ENCODE measurements around the gene TDRD5. TPM values are rescaled to one million over a fixed set of nuclear protein-coding genes. Genes with fewer than 3 reads are reported as not detected.

The TDRD5 gene, protein sequence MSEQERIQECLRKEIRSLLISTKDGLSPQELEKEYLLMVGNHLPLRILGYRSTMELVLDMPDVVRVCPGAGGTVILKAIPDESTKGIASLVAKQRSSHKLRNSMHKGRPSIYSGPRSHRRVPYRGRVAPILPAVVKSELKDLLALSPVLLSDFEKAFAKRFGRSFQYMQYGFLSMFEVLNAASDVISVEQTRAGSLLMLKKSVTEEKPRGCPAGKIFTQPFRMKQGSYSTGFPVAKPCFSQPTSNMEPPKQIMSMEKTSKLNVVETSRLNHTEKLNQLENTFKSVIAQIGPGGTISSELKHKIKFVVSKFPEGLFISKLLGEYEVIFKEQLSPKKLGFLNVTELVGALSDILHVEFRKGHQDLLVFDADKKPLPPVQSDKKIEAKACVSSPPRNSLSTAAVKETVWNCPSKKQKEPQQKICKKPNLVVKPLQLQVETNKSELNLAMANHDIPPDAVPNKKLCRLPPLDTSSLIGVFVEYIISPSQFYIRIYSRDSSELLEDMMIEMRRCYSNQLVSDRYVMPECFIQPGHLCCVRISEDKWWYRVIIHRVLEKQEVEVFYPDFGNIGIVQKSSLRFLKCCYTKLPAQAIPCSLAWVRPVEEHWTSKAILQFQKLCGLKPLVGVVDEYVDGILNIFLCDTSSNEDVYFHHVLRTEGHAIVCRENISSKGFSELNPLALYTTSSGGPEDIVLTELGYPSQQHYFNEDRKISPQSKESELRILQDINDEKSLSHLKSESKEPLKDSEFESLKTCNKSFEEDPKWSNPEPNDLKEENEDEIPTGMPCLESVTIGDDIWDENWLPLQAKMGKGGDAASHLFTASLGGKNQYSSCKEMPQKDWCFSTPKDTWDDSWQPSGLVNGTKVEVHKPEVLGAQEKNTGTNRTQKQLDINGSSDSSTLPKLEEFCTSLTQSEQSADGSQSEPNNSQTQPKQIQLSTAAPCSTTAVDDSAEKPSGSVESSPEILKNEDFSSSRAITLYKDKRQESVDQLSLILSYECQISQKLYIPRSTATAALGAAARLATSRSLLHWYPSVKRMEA
- 3.0 TPM for total RNA-seq

DNA sequence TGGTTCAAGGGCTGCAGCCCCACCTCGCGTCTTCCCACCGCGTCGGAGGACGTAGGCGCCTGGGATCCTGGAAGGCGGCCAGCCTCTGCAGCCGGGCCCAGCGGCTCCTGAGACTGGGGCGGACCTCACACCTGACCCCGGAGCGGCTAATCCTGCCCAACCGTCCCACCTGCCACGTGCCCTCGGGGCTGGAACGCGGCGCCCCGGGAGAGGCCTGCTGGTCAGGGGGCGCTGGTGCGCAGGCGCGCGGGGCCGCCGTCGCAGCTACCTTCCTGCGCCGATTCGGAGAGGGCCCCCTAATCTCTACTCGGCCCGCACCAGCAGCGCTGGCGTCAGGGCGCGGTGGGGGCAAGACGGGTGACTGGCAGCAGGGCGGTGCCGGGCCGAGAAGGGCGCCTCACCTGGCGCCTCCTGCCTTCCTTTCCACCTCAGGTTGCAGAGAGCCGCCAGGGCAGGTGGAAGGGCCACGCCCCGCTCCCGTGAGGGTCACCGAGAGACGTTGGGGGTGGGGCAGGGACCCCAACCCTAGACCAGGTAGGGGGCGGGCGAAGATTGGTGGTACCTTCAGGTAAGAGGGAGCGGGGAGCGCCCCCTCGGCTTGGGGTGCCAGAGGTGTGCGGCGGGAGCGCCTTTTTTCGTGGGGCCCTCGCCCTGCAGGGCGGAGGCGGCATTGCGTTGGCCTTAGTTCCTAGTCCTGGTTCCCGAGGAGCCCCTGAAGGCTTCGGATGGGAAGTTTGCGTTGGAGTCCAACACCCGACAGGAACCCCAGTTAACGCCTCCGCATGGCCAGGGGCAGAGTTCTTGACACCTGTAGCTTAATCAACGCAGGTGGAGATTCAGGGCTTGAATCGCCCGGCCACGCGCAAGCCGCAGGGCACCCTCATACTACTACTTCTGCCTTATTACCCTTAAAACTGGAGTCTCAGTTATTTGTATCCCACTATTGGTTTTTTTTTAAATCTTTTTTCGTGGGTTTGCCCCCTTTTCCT is at the start of gene TDRD5:
Gene TDRD5, plus strand, starts transcription at position 241 of the 989 bp plus-strand sequence. CDS start 784 bp downstream, outside the sequence.

DNA sequence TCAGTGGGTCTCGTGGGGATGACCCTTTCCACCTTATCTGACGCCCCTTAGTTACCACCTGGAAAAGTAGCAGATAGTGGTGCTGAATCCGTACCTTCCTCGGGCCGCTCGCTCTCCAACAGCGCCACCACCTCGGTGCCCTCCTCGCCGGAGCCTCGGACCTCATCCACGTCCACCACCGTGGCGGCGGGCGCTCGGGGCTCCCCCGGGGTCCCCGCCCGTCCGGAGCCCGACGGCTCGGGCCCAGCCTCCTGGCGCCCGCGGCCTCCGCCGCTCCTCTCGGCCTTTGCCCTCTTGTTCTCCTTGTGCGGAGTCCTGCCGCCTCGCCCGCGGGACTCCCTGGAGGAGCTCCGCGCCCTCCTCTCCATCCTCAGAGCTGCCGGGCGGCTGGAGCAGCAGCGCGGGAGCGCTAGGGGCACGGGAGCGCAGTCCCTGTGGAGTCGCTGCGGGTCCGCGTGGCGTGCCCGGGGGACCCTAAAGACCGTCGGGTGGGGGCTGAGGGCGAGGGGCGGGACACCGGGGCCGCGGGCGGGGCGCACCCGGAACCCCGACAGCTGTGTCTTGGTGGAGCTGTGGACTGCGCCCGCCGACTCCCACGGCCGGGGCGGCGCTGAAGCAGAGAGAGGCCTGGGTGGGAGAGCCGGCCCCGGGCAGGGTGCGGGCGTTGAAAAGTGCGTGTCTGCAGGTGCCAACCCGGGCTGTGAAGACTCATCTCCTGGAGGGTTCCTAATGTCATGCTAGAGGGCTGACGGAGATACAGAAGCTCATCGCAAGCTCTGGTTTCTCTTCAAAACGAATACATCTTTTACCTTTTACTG is 15.9 kb upstream of the TDRD5 start, which contains the start of gene NPHS2:
Gene NPHS2, minus strand, starts transcription at position 452 of the 818 bp plus-strand sequence. Its CDS starts 84 bp downstream, at position 368.

Small RNA genes within 50 kb of the gene (small RNA-seq; reads per million reads assigned to genes)
- 0.14 reads per million for gene RNU5F-2P (ENCODE audit: low replicate concordance)

Other genes with a start within 250 kb of the TDRD5 start
- gene AXDND1, start 225.9 kb upstream of the TDRD5 start, total RNA-seq: 1.6 TPM
- 46.4 TPM for gene NPHS2, start 15.9 kb upstream of the TDRD5 start, total RNA-seq
- 0.53 TPM for gene FAM163A, start 151.5 kb downstream of the TDRD5 start, total RNA-seq